Naive thymus-derived CD8-positive, alpha-beta T cell (primary cell): Measurements from ENCODE around the gene GRAMD1A. TPM values are rescaled to one million over a fixed set of nuclear protein-coding genes. Genes with fewer than 3 reads are reported as not detected.
"Not testable (repeated sequence)": the region's sequence is repeated elsewhere in the genome, so short reads cannot be mapped to it uniquely, and the experiment has no call there.

Experiments
- ATAC-seq, 2 donors: fragments of 150-1000 bp; cut with Tn5 transposase in 1 of 2; sonication (Bioruptor Pico), chemical (Tn5 transposase) in 1 of 2; 1 replicate in 1 of 2; 2 replicates in 1 of 2; pipeline ENCODE4 v1.10.0; 2021; ENCODE audit warnings: mild to moderate bottlenecking in 2 of 2, moderate library complexity in 2 of 2
- POLR2A ChIA-PET: fragments of 350-600 bp; sonication (Branson Sonifier 250); formaldehyde crosslinking; loops from one replicate; lab custom pipeline; 2021; ENCODE audit warnings: antibody characterized with exemption; lab: Charles Lee
- DNase-seq, 10 donors: peaks; one replicate each; pipeline versions ENCODE4 v3.0.0 to v3.0.0-alpha.2; 2020 to 2022
- H3K27ac Mint-ChIP-seq, 10 donors: one replicate each; pipeline ENCODE4 v1.8.0; 2020 to 2022; ENCODE audit warnings: mild to moderate bottlenecking in 10 of 10, mixed read lengths in 10 of 10, moderate library complexity in 4 of 10, inconsistent platforms in 1 of 10
- H3K27me3 Mint-ChIP-seq, 5 donors: one replicate each; pipeline ENCODE4 v1.8.0; 2021 to 2022; ENCODE audit warnings: mixed read lengths in 5 of 5
- H3K36me3 Mint-ChIP-seq, 3 donors: one replicate each; pipeline ENCODE4 v1.8.0; 2020 to 2022; ENCODE audit warnings: mixed read lengths in 3 of 3, mild to moderate bottlenecking in 2 of 3, inconsistent platforms in 1 of 3
- H3K4me1 Mint-ChIP-seq, 4 donors: one replicate each; pipeline ENCODE4 v1.8.0; 2021 to 2022; ENCODE audit warnings: mixed read lengths in 4 of 4
- H3K4me3 Mint-ChIP-seq, 10 donors: one replicate each; pipeline ENCODE4 v1.8.0; 2020 to 2022; ENCODE audit warnings: mild to moderate bottlenecking in 10 of 10, mixed read lengths in 10 of 10, moderate library complexity in 6 of 10, inconsistent platforms in 1 of 10
- H3K9me3 Mint-ChIP-seq, 9 donors: one replicate each; pipeline ENCODE4 v1.8.0; 2020 to 2022; ENCODE audit warnings: mixed read lengths in 9 of 9, mild to moderate bottlenecking in 3 of 9, inconsistent platforms in 1 of 9, moderate library complexity in 1 of 9
- polyA plus RNA-seq, 3 donors: library from polyadenylated mRNA; unstranded; fragments of 300-500 nt; fragmentation: Illumina TruSeq; gene quantifications; one replicate each; pipeline ENCODE4 v1.2.3, GENCODE V29; 2021
- total RNA-seq, 8 experiments: library from RNA in 2 of 8; stranded (reverse) in 2 of 8; gene quantifications; one replicate each; pipeline ENCODE4 v1.2.3 and lab custom pipeline; 2021 to 2026

The GRAMD1A gene
- total and polyA plus RNA-seq, 5 experiments from 2014 or later, result 29.5 to 335 (median 77.0) TPM

- H3K9me3 Mint-ChIP-seq, result no peaks in the 10 kb centered on the region
- H3K4me3 Mint-ChIP-seq, result peak overlapping the region; percentile 75 to 97 (median 86)
- DNase-seq (peak; percentile 78 to 90 (median 87)), ATAC-seq (peak; percentile 74 to 83)
- peak overlapping the region; percentile 88 to 99 (median 98) for H3K27ac Mint-ChIP-seq
- peaks cover 4 to 73% (median 28%) of the 10 kb centered on the region in 3 donors for H3K36me3 Mint-ChIP-seq
- POLR2A ChIA-PET, result interaction anchor here (0.6 to 34.7 kb wide), 12 partner anchors 9 to 892 kb away, joined by 3 to 1459 read pairs (median 4); partner anchors contain the start of genes GRAMD1A, SCGB2B2, SCN1B and ZNF30
- H3K4me1 Mint-ChIP-seq, result peaks cover 38 to 81% (median 76%) of the 10 kb centered on the region in 4 donors
- H3K27me3 Mint-ChIP-seq, result no peaks in the 10 kb centered on the region
Measured at GRCh38 chr19:35013041-35013819, 13.1 kb downstream of the GRAMD1A start.

GRCh38 chr19:35013820-35014754, 14.0 kb downstream of the GRAMD1A start:
- ATAC-seq, result peak; percentile 80 to 81
- H3K4me1 Mint-ChIP-seq, result peaks cover 39 to 87% (median 78%) of the 10 kb centered on the region in 4 donors
- POLR2A ChIA-PET, result interaction anchor here (0.5 to 34.7 kb wide), 21 partner anchors 8 to 337 kb away, joined by 3 to 1459 read pairs (median 4); partner anchors contain the start of genes GRAMD1A, SCGB2B2, SCN1B and ZNF30
- no peaks in the 10 kb centered on the region for H3K27me3 Mint-ChIP-seq
- peak overlapping the region; percentile 75 to 97 (median 86) for H3K4me3 Mint-ChIP-seq
- peaks cover 4 to 75% (median 33%) of the 10 kb centered on the region in 3 donors for H3K36me3 Mint-ChIP-seq
- no peaks in the 10 kb centered on the region for H3K9me3 Mint-ChIP-seq
- DNase-seq, result peak; percentile 44 to 91 (median 79)
- H3K27ac Mint-ChIP-seq, result peak overlapping the region; percentile 88 to 99 (median 98)

GRCh38 chr19:35014774-35015173, 14.7 kb downstream of the GRAMD1A start:
- H3K9me3 Mint-ChIP-seq, DNase-seq, H3K27me3 Mint-ChIP-seq, ATAC-seq: not testable (repeated sequence)
- H3K4me3 Mint-ChIP-seq, result peak overlapping the region; percentile 75 to 97 (median 86)
- peaks cover 4 to 74% (median 32%) of the 10 kb centered on the region in 3 donors for H3K36me3 Mint-ChIP-seq
- POLR2A ChIA-PET, result interaction anchor here (0.5 to 34.7 kb wide), 17 partner anchors 13 to 281 kb away, joined by 3 to 1459 read pairs (median 4); partner anchors contain the start of genes GRAMD1A, SCN1B, ZNF30 and ZNF792
- peaks cover 42 to 87% (median 76%) of the 10 kb centered on the region in 4 donors for H3K4me1 Mint-ChIP-seq
- H3K27ac Mint-ChIP-seq, result peak overlapping the region; percentile 88 to 99 (median 98)

GRCh38 chr19:35015270-35015953, 15.3 kb downstream of the GRAMD1A start:
- no peak for ATAC-seq

GRCh38 chr19:35015954-35016351, 15.8 kb downstream of the GRAMD1A start:
- DNase-seq, result no peak
- no peaks in the 10 kb centered on the region for H3K27me3 Mint-ChIP-seq
- ATAC-seq, result no peak
- H3K9me3 Mint-ChIP-seq, result no peaks in the 10 kb centered on the region
- H3K4me3 Mint-ChIP-seq, result peak overlapping the region in 6 of 10 donors; percentile 0 to 56 (median 36)
- peaks cover 42 to 83% (median 70%) of the 10 kb centered on the region in 4 donors for H3K4me1 Mint-ChIP-seq
- peaks cover 4 to 74% (median 34%) of the 10 kb centered on the region in 3 donors for H3K36me3 Mint-ChIP-seq
- peak overlapping the region; percentile 35 to 99 (median 91) for H3K27ac Mint-ChIP-seq
- POLR2A ChIA-PET, result interaction anchor here (0.7 to 34.7 kb wide), 4 partner anchors 12 to 276 kb away, joined by 4 to 1459 read pairs (median 54); partner anchors contain the start of genes GRAMD1A, SCN1B and ZNF792

More at GRCh38 chr19:35015270-35015953, 15.3 kb downstream of the GRAMD1A start:
- H3K36me3 Mint-ChIP-seq, result peaks cover 4 to 74% (median 31%) of the 10 kb centered on the region in 3 donors
- no peaks in the 10 kb centered on the region for H3K9me3 Mint-ChIP-seq
- peak overlapping the region in 9 of 10 donors; percentile 10 to 91 (median 56) for H3K4me3 Mint-ChIP-seq
- no peak for DNase-seq
- POLR2A ChIA-PET, result interaction anchor here (0.6 to 34.7 kb wide), 7 partner anchors 12 to 201 kb away, joined by 4 to 1459 read pairs (median 11); partner anchors contain the start of genes GRAMD1A, SCN1B, ZNF30 and ZNF792
- no peaks in the 10 kb centered on the region for H3K27me3 Mint-ChIP-seq
- peaks cover 40 to 84% (median 73%) of the 10 kb centered on the region in 4 donors for H3K4me1 Mint-ChIP-seq
- peak overlapping the region; percentile 88 to 99 (median 98) for H3K27ac Mint-ChIP-seq

- DNase-seq, result no peak
Measured at GRCh38 chr19:35017507-35017906, 17.4 kb downstream of the GRAMD1A start.

GRCh38 chr19:35018379-35018778, 18.3 kb downstream of the GRAMD1A start:
- Mint-ChIP-seq H3K4me1 (peaks cover 29 to 68% (median 48%) of the 10 kb centered on the region in 4 donors), H3K27ac (peak overlapping the region in 9 of 10 donors; percentile 43 to 92 (median 83)), H3K9me3 (no peaks in the 10 kb centered on the region), H3K36me3 (peaks cover 4 to 80% (median 34%) of the 10 kb centered on the region in 3 donors), H3K27me3 (no peaks in the 10 kb centered on the region), H3K4me3 (no peak overlapping the region)
- POLR2A ChIA-PET, result interaction anchor here (1.6 to 34.7 kb wide), 3 partner anchors 9 to 34 kb away, joined by 3 to 1459 read pairs (median 98); partner anchors contain the start of genes GRAMD1A, SCN1B and ZNF792
- ATAC-seq (no peak), DNase-seq (no peak)

More at GRCh38 chr19:35017507-35017906, 17.4 kb downstream of the GRAMD1A start:
- POLR2A ChIA-PET, result interaction anchor here (0.6 to 34.7 kb wide), 5 partner anchors 10 to 107 kb away, joined by 3 to 1459 read pairs (median 3); partner anchors contain the start of genes GRAMD1A, SCN1B and ZNF792
- H3K9me3 Mint-ChIP-seq, result no peaks in the 10 kb centered on the region
- H3K36me3 Mint-ChIP-seq, result peaks cover 4 to 77% (median 30%) of the 10 kb centered on the region in 3 donors
- no peaks in the 10 kb centered on the region for H3K27me3 Mint-ChIP-seq
- peak overlapping the region in 5 of 10 donors; percentile 11 to 45 (median 24) for H3K4me3 Mint-ChIP-seq
- H3K4me1 Mint-ChIP-seq, result peaks cover 36 to 76% (median 57%) of the 10 kb centered on the region in 4 donors
- peak overlapping the region; percentile 76 to 92 (median 88) for H3K27ac Mint-ChIP-seq
- no peak for ATAC-seq

- no peak overlapping the region for H3K4me3 Mint-ChIP-seq
- no peaks in the 10 kb centered on the region for H3K27me3 Mint-ChIP-seq
- DNase-seq (no peak), ATAC-seq (no peak)
- peaks cover 23 to 60% (median 41%) of the 10 kb centered on the region in 4 donors for H3K4me1 Mint-ChIP-seq
- H3K9me3 Mint-ChIP-seq, result no peaks in the 10 kb centered on the region
- peak overlapping the region in 4 of 10 donors; percentile 33 to 91 (median 60) for H3K27ac Mint-ChIP-seq
- peaks cover 4 to 87% (median 35%) of the 10 kb centered on the region in 3 donors for H3K36me3 Mint-ChIP-seq
- POLR2A ChIA-PET, result interaction anchor here (1.3 to 34.7 kb wide), 2 partner anchors 9 to 35 kb away, joined by 6 to 1459 read pairs; partner anchors contain the start of genes GRAMD1A and ZNF792
Measured at GRCh38 chr19:35019144-35019543, 19.0 kb downstream of the GRAMD1A start.

GRCh38 chr19:35021016-35021415, 20.9 kb downstream of the GRAMD1A start:
- ATAC-seq (no peak), DNase-seq (no peak)
- no peak overlapping the region for H3K4me3 Mint-ChIP-seq
- peak overlapping the region in 9 of 10 donors; percentile 51 to 91 (median 78) for H3K27ac Mint-ChIP-seq
- POLR2A ChIA-PET, result interaction anchor here (1.1 to 34.7 kb wide), 2 partner anchors 10 to 37 kb away, joined by 7 to 1459 read pairs; partner anchors contain the start of genes GRAMD1A and ZNF792
- H3K36me3 Mint-ChIP-seq, result peaks cover 0 to 87% (median 29%) of the 10 kb centered on the region in 3 donors
- peaks cover 8 to 41% (median 27%) of the 10 kb centered on the region in 4 donors for H3K4me1 Mint-ChIP-seq
- H3K9me3 Mint-ChIP-seq, result no peaks in the 10 kb centered on the region
- no peaks in the 10 kb centered on the region for H3K27me3 Mint-ChIP-seq

- no peak for DNase-seq
- H3K4me3 Mint-ChIP-seq, result no peak overlapping the region
- H3K27ac Mint-ChIP-seq, result peak overlapping the region in 3 of 10 donors; percentile 12 to 78 (median 56)
- ATAC-seq, result no peak
- H3K27me3 Mint-ChIP-seq, result no peaks in the 10 kb centered on the region
- peaks cover 0 to 87% (median 29%) of the 10 kb centered on the region in 3 donors for H3K36me3 Mint-ChIP-seq
- H3K4me1 Mint-ChIP-seq, result peaks cover 7 to 40% (median 25%) of the 10 kb centered on the region in 4 donors
- no peaks in the 10 kb centered on the region for H3K9me3 Mint-ChIP-seq
- POLR2A ChIA-PET, result interaction anchor here (1.1 to 34.7 kb wide), 2 partner anchors 9 to 37 kb away, joined by 7 to 1459 read pairs; partner anchors contain the start of genes GRAMD1A and ZNF792
Measured at GRCh38 chr19:35021596-35021995, 21.5 kb downstream of the GRAMD1A start.
